OCI-LY7 (cell line): Measurements from ENCODE around the gene ASB2.

ENCODE experiments used
- EZH2phosphoT487 ChIP-seq: fragments of 200-600 bp; sonication (generic); IDR thresholded peaks from 2 replicates; pipeline ENCODE4 v1.6.1; 2018; ENCODE audit warnings: low read depth, borderline replicate concordance, mild to moderate bottlenecking, mixed run types, antibody characterized with exemption, low read length, moderate library complexity, mixed read lengths
- TF ChIP-seq, protein P1 (sequence below): fragments of 200-600 bp; sonication (generic); conservative IDR thresholded peaks from 2 replicates; pipeline ENCODE4 v1.5.1; 2014; ENCODE audit warnings: mild to moderate bottlenecking, antibody characterized with exemption, low read length, moderate library complexity, mixed read lengths

DNA sequence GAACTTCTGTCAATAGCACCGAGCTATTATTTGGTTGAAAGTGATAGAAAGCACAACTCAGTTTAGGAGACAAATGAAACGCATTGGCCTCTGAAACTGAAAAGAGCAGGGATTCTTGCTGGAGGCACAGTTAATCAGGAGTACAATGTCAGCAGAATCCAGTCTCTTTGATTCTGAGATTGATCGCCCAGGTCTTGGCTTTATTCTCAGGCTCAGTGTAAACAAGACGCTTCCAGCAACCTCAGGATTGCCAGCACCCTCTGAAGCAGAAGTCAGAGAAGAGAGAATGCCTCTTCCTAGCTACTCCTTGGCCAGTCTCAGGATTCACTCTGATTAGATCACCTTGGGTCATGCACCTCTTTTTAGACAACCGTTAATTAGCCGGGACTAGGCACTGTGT lies 38.0 kb upstream of the ASB2 start:
- TF ChIP-seq, protein P1, sequence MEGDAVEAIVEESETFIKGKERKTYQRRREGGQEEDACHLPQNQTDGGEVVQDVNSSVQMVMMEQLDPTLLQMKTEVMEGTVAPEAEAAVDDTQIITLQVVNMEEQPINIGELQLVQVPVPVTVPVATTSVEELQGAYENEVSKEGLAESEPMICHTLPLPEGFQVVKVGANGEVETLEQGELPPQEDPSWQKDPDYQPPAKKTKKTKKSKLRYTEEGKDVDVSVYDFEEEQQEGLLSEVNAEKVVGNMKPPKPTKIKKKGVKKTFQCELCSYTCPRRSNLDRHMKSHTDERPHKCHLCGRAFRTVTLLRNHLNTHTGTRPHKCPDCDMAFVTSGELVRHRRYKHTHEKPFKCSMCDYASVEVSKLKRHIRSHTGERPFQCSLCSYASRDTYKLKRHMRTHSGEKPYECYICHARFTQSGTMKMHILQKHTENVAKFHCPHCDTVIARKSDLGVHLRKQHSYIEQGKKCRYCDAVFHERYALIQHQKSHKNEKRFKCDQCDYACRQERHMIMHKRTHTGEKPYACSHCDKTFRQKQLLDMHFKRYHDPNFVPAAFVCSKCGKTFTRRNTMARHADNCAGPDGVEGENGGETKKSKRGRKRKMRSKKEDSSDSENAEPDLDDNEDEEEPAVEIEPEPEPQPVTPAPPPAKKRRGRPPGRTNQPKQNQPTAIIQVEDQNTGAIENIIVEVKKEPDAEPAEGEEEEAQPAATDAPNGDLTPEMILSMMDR = no peak
- no peak for TF ChIP-seq EZH2phosphoT487
